ENCODE data around the gene CEP290.

Gene CEP290

DNA sequence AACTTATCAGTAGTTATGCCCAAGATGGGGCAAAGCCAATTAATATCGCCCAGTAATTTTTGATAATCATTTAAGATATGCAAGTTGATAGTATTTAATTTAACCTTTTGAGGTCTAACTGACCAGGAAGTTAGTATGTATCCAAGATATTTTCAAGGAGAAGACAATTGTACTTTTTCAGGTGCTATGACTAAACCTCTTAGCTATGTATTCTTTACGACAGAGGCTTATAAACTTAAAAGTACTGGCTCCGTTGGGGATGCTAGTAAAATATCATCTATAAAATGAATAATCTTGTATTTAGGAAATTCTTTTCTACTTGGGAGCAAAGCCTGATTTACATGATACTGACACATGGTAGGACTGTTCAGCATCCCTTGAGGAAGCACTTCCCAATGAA lies 40.5 kb upstream of the CEP290 start:
- ChIA-PET POLR2A (ENCODE audit: low non-redundant PET) (no interaction called here), CTCF (interaction anchor here (0.6 kb wide), 1 partner anchor 831 kb away, joined by 3 read pairs; no protein-coding TSS in a partner anchor)
- TF ChIP-seq, protein P1, sequence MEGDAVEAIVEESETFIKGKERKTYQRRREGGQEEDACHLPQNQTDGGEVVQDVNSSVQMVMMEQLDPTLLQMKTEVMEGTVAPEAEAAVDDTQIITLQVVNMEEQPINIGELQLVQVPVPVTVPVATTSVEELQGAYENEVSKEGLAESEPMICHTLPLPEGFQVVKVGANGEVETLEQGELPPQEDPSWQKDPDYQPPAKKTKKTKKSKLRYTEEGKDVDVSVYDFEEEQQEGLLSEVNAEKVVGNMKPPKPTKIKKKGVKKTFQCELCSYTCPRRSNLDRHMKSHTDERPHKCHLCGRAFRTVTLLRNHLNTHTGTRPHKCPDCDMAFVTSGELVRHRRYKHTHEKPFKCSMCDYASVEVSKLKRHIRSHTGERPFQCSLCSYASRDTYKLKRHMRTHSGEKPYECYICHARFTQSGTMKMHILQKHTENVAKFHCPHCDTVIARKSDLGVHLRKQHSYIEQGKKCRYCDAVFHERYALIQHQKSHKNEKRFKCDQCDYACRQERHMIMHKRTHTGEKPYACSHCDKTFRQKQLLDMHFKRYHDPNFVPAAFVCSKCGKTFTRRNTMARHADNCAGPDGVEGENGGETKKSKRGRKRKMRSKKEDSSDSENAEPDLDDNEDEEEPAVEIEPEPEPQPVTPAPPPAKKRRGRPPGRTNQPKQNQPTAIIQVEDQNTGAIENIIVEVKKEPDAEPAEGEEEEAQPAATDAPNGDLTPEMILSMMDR (conservative IDR thresholded peaks at IDR 0.05; ENCODE audit: low read depth), result no peak
- no peak overlapping the region for H3K27ac ChIP-seq
- DNase-seq (ENCODE audit: low spot score), result no peak

DNA sequence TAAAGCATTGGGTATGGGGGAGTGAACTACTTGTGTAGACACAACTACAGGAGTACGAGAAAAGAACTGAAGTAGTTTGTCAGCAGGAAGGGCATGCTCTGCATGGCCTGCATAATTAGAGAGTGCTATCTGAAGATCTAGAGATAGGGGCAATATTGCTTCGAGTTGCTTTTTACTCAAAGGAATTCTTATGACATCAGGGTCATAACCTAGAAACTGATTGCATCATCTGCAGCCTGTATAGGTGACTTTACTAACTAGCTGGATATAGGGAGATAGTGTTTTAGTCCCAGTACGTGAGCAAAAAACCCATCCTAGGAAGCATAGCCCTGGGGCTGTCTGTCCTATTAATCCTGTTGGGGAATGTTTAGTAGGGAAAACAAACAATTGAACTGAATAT lies 40.0 kb upstream of the CEP290 start:
- TF ChIP-seq, protein P1 (conservative IDR thresholded peaks at IDR 0.05; ENCODE audit: low read depth), result no peak
- no peak for DNase-seq (ENCODE audit: low spot score)
- CTCF ChIA-PET, result interaction anchor here (0.6 kb wide), 1 partner anchor 831 kb away, joined by 3 read pairs; no protein-coding TSS in a partner anchor
- POLR2A ChIA-PET (ENCODE audit: low non-redundant PET), result no interaction called here
- no peak overlapping the region for H3K27ac ChIP-seq

GRCh38 chr12:88179436-88180014 lies 37.6 kb upstream of the CEP290 start:
- no peak overlapping the region for H3K27ac ChIP-seq
- ChIA-PET POLR2A (ENCODE audit: low non-redundant PET) (no interaction called here), CTCF (interaction anchor here (0.6 kb wide), 1 partner anchor 308 kb away, joined by 3 read pairs; no protein-coding TSS in a partner anchor)
- no peak for DNase-seq (ENCODE audit: low spot score)
- TF ChIP-seq, protein P1 (conservative IDR thresholded peaks at IDR 0.05; ENCODE audit: low read depth), result no peak

GRCh38 chr12:88175544-88175943 lies 33.7 kb upstream of the CEP290 start:
- DNase-seq (ENCODE audit: low spot score), result no peak
- ChIA-PET CTCF (no interaction called here), POLR2A (ENCODE audit: low non-redundant PET) (no interaction called here)
- TF ChIP-seq, protein P1 (conservative IDR thresholded peaks at IDR 0.05; ENCODE audit: low read depth), result no peak
- H3K27ac ChIP-seq, result no peak overlapping the region

- CTCF ChIA-PET, result no interaction called here
- POLR2A ChIA-PET (ENCODE audit: low non-redundant PET), result no interaction called here
These were observed 31.0 kb upstream of the CEP290 start for GRCh38 chr12:88172844-88173407.

GRCh38 chr12:88167384-88167783 lies 25.5 kb upstream of the CEP290 start:
- no peak for DNase-seq (ENCODE audit: low spot score)
- ChIA-PET CTCF (no interaction called here), POLR2A (ENCODE audit: low non-redundant PET) (no interaction called here)
- no peak overlapping the region for H3K27ac ChIP-seq
- TF ChIP-seq, protein P1 (conservative IDR thresholded peaks at IDR 0.05; ENCODE audit: low read depth), result no peak

More at GRCh38 chr12:88172844-88173407, 31.0 kb upstream of the CEP290 start:
- TF ChIP-seq, protein P1 (conservative IDR thresholded peaks at IDR 0.05; ENCODE audit: low read depth), result no peak
- peak; percentile 7 for DNase-seq (ENCODE audit: low spot score)
- no peak overlapping the region for H3K27ac ChIP-seq

Data from RWPE1 (cell line).